ENCODE measurements around the gene CPAMD8. TPM values are rescaled to one million over a fixed set of nuclear protein-coding genes. Genes with fewer than 3 reads are reported as not detected.

Gene CPAMD8
- total and polyA plus RNA-seq, 2 donors (not counting 3 experiments of a cell fraction or from before 2014, with no cell fraction given): 2.2 to 3.9 TPM

DNA sequence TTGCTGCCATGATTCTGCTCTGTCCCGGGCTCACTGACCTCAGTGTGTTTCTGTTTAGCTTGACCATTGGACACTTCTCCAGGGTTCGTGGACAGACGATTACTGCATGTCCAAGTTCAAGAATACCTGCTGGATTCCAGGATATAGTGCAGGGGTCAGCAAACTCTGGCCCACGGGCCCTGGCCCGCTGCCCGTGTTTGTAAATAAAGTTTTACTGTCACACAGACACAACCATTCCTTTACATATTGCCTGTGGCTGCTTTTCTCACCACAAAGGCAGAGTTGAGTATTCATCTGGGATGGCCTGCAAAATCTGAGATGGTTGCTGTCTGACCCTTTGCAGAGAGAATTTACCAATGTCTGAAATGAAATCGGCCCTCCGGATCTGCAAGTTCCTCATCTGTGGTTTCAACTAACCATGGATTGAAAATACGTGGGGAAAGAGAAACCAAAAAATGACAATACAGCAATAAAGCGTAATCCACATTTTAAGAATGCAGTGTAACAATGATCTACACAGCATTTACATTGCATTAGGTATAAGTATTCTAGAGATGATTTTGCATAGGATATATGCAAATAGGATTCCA, 163.7 kb downstream of the CPAMD8 start:
- Histone ChIP-seq H3K27me3 (ENCODE audit: control insufficient read depth in 2 of 2, insufficient read depth in 2 of 2, low read length in 2 of 2) (no peaks in the 10 kb centered on the region), H3K9me3 (replicated peaks; ENCODE audit: control insufficient read depth, insufficient read depth, low read length) (no peaks in the 10 kb centered on the region), H3K27ac (ENCODE audit: insufficient read depth, low read depth, low read length) (no peak overlapping the region), H2AFZ (ENCODE audit: low read depth, low read length) (no peak overlapping the region), H3K9me1 (replicated peaks; ENCODE audit: control insufficient read depth, extremely low read depth, insufficient read depth, low read length) (no peaks in the 10 kb centered on the region), H3K79me2 (ENCODE audit: control insufficient read depth, insufficient read depth, low read length) (no peaks in the 10 kb centered on the region), H3K9ac (replicated peaks; ENCODE audit: extremely low read depth, insufficient read depth, low read length) (no peak overlapping the region), H3K4me2 (ENCODE audit: insufficient read depth, low read length) (no peak overlapping the region), H4K20me1 (replicated peaks; ENCODE audit: control insufficient read depth, extremely low read depth, insufficient read depth, low read length) (no peaks in the 10 kb centered on the region), H3K4me3 (replicated peaks in 1 of 3; ENCODE audit: insufficient read depth in 1 of 3, low read depth in 1 of 3, low read length in 3 of 3) (no peak overlapping the region), H3K4me1 (ENCODE audit: control insufficient read depth, extremely low read depth, insufficient read depth, low read length) (no peaks in the 10 kb centered on the region), H3K36me3 (ENCODE audit: control insufficient read depth in 2 of 2, extremely low read depth in 1 of 2, insufficient read depth in 2 of 2, low read length in 2 of 2) (peaks cover 19 to 51% of the 10 kb centered on the region in 2 experiments)
- no peak for TF ChIP-seq POLR2A (IDR thresholded peaks at IDR 0.05; ENCODE audit: low read depth, low read length)
- BruUV-seq (replicated peaks): TSS peak; percentile 13
- intact Hi-C loops (cut with micrococcal nuclease) (no loop called here), dilution Hi-C loops (cut with MboI; ENCODE audit: extremely low pct_ligation_motif_present, low sequenced_read_pairs) (no loop called here)
- CTCF ChIA-PET: no interaction called here
- FAIRE-seq (no peak), DNase-seq (ENCODE audit: low read depth, low spot score) (no peak)
- POLR2A ChIA-PET: no interaction called here

DNA sequence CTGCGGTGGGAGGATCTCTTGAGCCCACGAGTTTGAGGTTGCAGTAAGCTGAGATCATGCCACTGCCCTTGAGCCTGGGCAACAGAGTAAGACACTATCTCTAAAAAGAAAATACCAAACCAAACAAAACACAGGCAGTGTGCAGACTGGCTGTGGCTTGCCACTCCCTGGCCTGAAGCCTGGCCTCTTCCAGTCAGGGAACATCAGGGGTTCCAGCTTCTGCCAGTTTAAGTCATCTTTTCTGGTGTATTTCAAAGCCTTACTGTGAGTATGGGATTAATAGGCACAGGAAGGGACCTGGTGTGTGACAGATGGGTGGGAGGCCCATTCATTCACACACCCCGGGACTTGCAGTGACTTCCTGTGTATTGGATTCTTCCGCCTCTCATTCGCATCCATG, 164.8 kb downstream of the CPAMD8 start:
- Histone ChIP-seq H3K27me3 (ENCODE audit: control insufficient read depth in 2 of 2, insufficient read depth in 2 of 2, low read length in 2 of 2) (no peaks in the 10 kb centered on the region), H3K79me2 (ENCODE audit: control insufficient read depth, insufficient read depth, low read length) (no peaks in the 10 kb centered on the region), H3K9me3 (replicated peaks; ENCODE audit: control insufficient read depth, insufficient read depth, low read length) (no peaks in the 10 kb centered on the region), H2AFZ (ENCODE audit: low read depth, low read length) (no peak overlapping the region), H3K27ac (ENCODE audit: insufficient read depth, low read depth, low read length) (no peak overlapping the region), H3K9ac (replicated peaks; ENCODE audit: extremely low read depth, insufficient read depth, low read length) (no peak overlapping the region), H3K4me1 (ENCODE audit: control insufficient read depth, extremely low read depth, insufficient read depth, low read length) (no peaks in the 10 kb centered on the region), H3K4me3 (replicated peaks in 1 of 3; ENCODE audit: insufficient read depth in 1 of 3, low read depth in 1 of 3, low read length in 3 of 3) (no peak overlapping the region), H4K20me1 (replicated peaks; ENCODE audit: control insufficient read depth, extremely low read depth, insufficient read depth, low read length) (no peaks in the 10 kb centered on the region), H3K9me1 (replicated peaks; ENCODE audit: control insufficient read depth, extremely low read depth, insufficient read depth, low read length) (no peaks in the 10 kb centered on the region), H3K36me3 (ENCODE audit: control insufficient read depth in 2 of 2, extremely low read depth in 1 of 2, insufficient read depth in 2 of 2, low read length in 2 of 2) (peaks cover 16 to 43% of the 10 kb centered on the region in 2 experiments), H3K4me2 (ENCODE audit: insufficient read depth, low read length) (no peak overlapping the region)
- CTCF ChIA-PET: no interaction called here
- TF ChIP-seq MYC (IDR thresholded peaks at IDR 0.05; ENCODE audit: low read depth, low read length): no peak
- TF ChIP-seq FOS (IDR thresholded peaks at IDR 0.05; ENCODE audit: borderline replicate concordance, insufficient read depth, low read length): no peak
- no peak for TF ChIP-seq POLR2AphosphoS5 (IDR thresholded peaks at IDR 0.05; ENCODE audit: insufficient read depth, low read depth, low read length)
- no peak for TF ChIP-seq JUN (IDR thresholded peaks at IDR 0.05; ENCODE audit: borderline replicate concordance, insufficient read depth, insufficient read length, low read depth)
- TF ChIP-seq, protein P1, sequence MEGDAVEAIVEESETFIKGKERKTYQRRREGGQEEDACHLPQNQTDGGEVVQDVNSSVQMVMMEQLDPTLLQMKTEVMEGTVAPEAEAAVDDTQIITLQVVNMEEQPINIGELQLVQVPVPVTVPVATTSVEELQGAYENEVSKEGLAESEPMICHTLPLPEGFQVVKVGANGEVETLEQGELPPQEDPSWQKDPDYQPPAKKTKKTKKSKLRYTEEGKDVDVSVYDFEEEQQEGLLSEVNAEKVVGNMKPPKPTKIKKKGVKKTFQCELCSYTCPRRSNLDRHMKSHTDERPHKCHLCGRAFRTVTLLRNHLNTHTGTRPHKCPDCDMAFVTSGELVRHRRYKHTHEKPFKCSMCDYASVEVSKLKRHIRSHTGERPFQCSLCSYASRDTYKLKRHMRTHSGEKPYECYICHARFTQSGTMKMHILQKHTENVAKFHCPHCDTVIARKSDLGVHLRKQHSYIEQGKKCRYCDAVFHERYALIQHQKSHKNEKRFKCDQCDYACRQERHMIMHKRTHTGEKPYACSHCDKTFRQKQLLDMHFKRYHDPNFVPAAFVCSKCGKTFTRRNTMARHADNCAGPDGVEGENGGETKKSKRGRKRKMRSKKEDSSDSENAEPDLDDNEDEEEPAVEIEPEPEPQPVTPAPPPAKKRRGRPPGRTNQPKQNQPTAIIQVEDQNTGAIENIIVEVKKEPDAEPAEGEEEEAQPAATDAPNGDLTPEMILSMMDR (IDR thresholded peaks at IDR 0.05; ENCODE audit: extremely low read depth in 1 of 2, insufficient read depth in 1 of 2, low read depth in 1 of 2, low read length in 2 of 2): no peak
- TF ChIP-seq POLR2A (IDR thresholded peaks at IDR 0.05; ENCODE audit: low read depth, low read length): no peak
- TF ChIP-seq, protein P2, sequence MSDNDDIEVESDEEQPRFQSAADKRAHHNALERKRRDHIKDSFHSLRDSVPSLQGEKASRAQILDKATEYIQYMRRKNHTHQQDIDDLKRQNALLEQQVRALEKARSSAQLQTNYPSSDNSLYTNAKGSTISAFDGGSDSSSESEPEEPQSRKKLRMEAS (IDR thresholded peaks at IDR 0.05; ENCODE audit: insufficient read depth, insufficient read length): no peak
- TF ChIP-seq EZH2 (IDR thresholded peaks at IDR 0.05; ENCODE audit: borderline replicate concordance, low read depth, low read length, severe bottlenecking): no peak
- no peak for TF ChIP-seq GATA2 (IDR thresholded peaks at IDR 0.05; ENCODE audit: insufficient read depth, insufficient read length, low read depth, low read length)
- intact Hi-C loops (cut with micrococcal nuclease): no loop called here
- POLR2A ChIA-PET: interaction anchor here (0.6 to 0.7 kb wide), 2 partner anchors 47 to 225 kb away, joined by 3 to 7 read pairs; no protein-coding TSS in a partner anchor
- BruUV-seq (replicated peaks): no TSS peak
- FAIRE-seq: no peak
- no peak for DNase-seq (ENCODE audit: low read depth, low spot score)
- dilution Hi-C loops (cut with MboI; ENCODE audit: extremely low pct_ligation_motif_present, low sequenced_read_pairs): no loop called here

Measured in endothelial cell of umbilical vein (primary cell).